RPMI7951 (cell line): Measurements from ENCODE around the gene GTF2F2. TPM values are rescaled to one million over a fixed set of nuclear protein-coding genes. Genes with fewer than 3 reads are reported as not detected.
A peak's percentile ranks its signal among the peaks of the same experiment; 100 is the strongest.
"Not testable (repeated sequence)": the region's sequence is repeated elsewhere in the genome, so short reads cannot be mapped to it uniquely, and the experiment has no call there.

ENCODE experiments used
- DNase-seq: peaks from one replicate; pipeline ENCODE4 v3.0.0-alpha.2; 2012; ENCODE audit warnings: low read depth
- total RNA-seq: library from RNA; depleted of rRNA; stranded (reverse); fragments of >200 nt; shearing (Covaris generic); gene quantifications from 2 replicates; pipeline ENCODE4 v1.2.3, GENCODE V29; 2014

GTF2F2 gene
- total RNA-seq, 1 experiment from 2014 or later, result 31.7 TPM

GRCh38 chr13:45249662-45250061, 129.4 kb downstream of the GTF2F2 start:
- no peak for DNase-seq

- no peak for DNase-seq
These were observed 134.1 kb downstream of the GTF2F2 start for GRCh38 chr13:45254396-45254795.

- no peak for DNase-seq
These were observed 135.1 kb downstream of the GTF2F2 start for GRCh38 chr13:45255247-45255987.

- DNase-seq, result no peak
These were observed 135.9 kb downstream of the GTF2F2 start for GRCh38 chr13:45256254-45256653.

GRCh38 chr13:45257638-45258333, 137.5 kb downstream of the GTF2F2 start:
- peak; percentile 29 for DNase-seq

GRCh38 chr13:45258334-45258675, 138.0 kb downstream of the GTF2F2 start:
- peak; percentile 37 for DNase-seq

GRCh38 chr13:45267215-45267614, 146.9 kb downstream of the GTF2F2 start:
- DNase-seq, result no peak

GRCh38 chr13:45269204-45269603, 148.9 kb downstream of the GTF2F2 start:
- peak; percentile 79 for DNase-seq

- no peak for DNase-seq
These were observed 156.6 kb downstream of the GTF2F2 start for GRCh38 chr13:45276913-45277312.

GRCh38 chr13:45278096-45278645, 157.9 kb downstream of the GTF2F2 start:
- no peak for DNase-seq

- DNase-seq, result no peak
These were observed 159.7 kb downstream of the GTF2F2 start for GRCh38 chr13:45280011-45280410.

- DNase-seq, result peak; percentile 69
These were observed 160.7 kb downstream of the GTF2F2 start for GRCh38 chr13:45280751-45281634.

- no peak for DNase-seq
These were observed 162.7 kb downstream of the GTF2F2 start for GRCh38 chr13:45282994-45283393.

GRCh38 chr13:45289936-45290563, 169.7 kb downstream of the GTF2F2 start:
- DNase-seq, result no peak

GRCh38 chr13:45292176-45292575, 171.9 kb downstream of the GTF2F2 start:
- DNase-seq, result no peak

- DNase-seq, result no peak
These were observed 175.2 kb downstream of the GTF2F2 start for GRCh38 chr13:45295536-45295935.

- no peak for DNase-seq
These were observed 175.9 kb downstream of the GTF2F2 start for GRCh38 chr13:45296259-45296658.

- DNase-seq, result no peak
These were observed 177.3 kb downstream of the GTF2F2 start for GRCh38 chr13:45297456-45298205.

- no peak for DNase-seq
These were observed 177.8 kb downstream of the GTF2F2 start for GRCh38 chr13:45298206-45298505.

- DNase-seq, result not testable (repeated sequence)
These were observed 178.2 kb downstream of the GTF2F2 start for GRCh38 chr13:45298550-45298949.

GRCh38 chr13:45299194-45299593, 178.9 kb downstream of the GTF2F2 start:
- DNase-seq, result peak; percentile 45
